Activated CD8-positive, alpha-beta memory T cell treated with anti-CD3 and anti-CD28 coated beads, Interleukin-2, amount 50 U/mL, for 24 hours (primary cell): Measurements from ENCODE around the gene STON2.

Experiments used
- DNase-seq: peaks from one replicate; pipeline ENCODE4 v3.0.0-alpha.2; 2020; ENCODE audit errors: extremely low read depth

Gene STON2

GRCh38 chr14:81416981-81417380 lies 16.9 kb upstream of the STON2 start:
- no peak for DNase-seq

GRCh38 chr14:81416194-81416952 lies 16.2 kb upstream of the STON2 start:
- DNase-seq = no peak

- DNase-seq = no peak
These were observed 15.7 kb upstream of the STON2 start for GRCh38 chr14:81415781-81416180.

- no peak for DNase-seq
These were observed 14.0 kb upstream of the STON2 start for GRCh38 chr14:81414123-81414522.

- no peak for DNase-seq
These were observed 12.7 kb upstream of the STON2 start for GRCh38 chr14:81412779-81413178.

GRCh38 chr14:81408595-81408994 lies 8.5 kb upstream of the STON2 start:
- no peak for DNase-seq

GRCh38 chr14:81406863-81407262 lies 6.7 kb upstream of the STON2 start:
- DNase-seq = no peak

- DNase-seq = no peak
These were observed 2.0 kb upstream of the STON2 start for GRCh38 chr14:81402123-81402495.

- DNase-seq = no peak
These were observed 1.4 kb upstream of the STON2 start for GRCh38 chr14:81401420-81402122.

- DNase-seq = no peak
These were observed 728 bp upstream of the STON2 start for GRCh38 chr14:81400852-81401251.

- no peak for DNase-seq
These were observed 1.8 kb downstream of the STON2 start for GRCh38 chr14:81398196-81398891.

- DNase-seq = no peak
These were observed 4.0 kb downstream of the STON2 start for GRCh38 chr14:81396113-81396512.

GRCh38 chr14:81394739-81395138 lies 5.4 kb downstream of the STON2 start:
- DNase-seq = no peak

- DNase-seq = no peak
These were observed 7.0 kb downstream of the STON2 start for GRCh38 chr14:81392976-81393643.

- DNase-seq = no peak
These were observed 8.1 kb downstream of the STON2 start for GRCh38 chr14:81392052-81392451.

- no peak for DNase-seq
These were observed 9.4 kb downstream of the STON2 start for GRCh38 chr14:81390696-81391095.

GRCh38 chr14:81388336-81388735 lies 11.8 kb downstream of the STON2 start:
- no peak for DNase-seq

GRCh38 chr14:81386290-81386745 lies 13.8 kb downstream of the STON2 start:
- no peak for DNase-seq

GRCh38 chr14:81385886-81386285 lies 14.2 kb downstream of the STON2 start:
- DNase-seq = no peak

GRCh38 chr14:81385419-81385818 lies 14.7 kb downstream of the STON2 start:
- no peak for DNase-seq

- DNase-seq = no peak
These were observed 15.2 kb downstream of the STON2 start for GRCh38 chr14:81384900-81385299.

GRCh38 chr14:81382517-81383225 lies 17.5 kb downstream of the STON2 start:
- no peak for DNase-seq
